ENCODE results near the gene GATAD2A.

GATAD2A gene

GRCh38 chr19:19532806-19533701, 127.6 kb downstream of the GATAD2A start:
- DNase-seq: no peak

- DNase-seq: no peak
Observed at GRCh38 chr19:19533841-19534240, 128.4 kb downstream of the GATAD2A start.

GRCh38 chr19:19534556-19535265, 129.2 kb downstream of the GATAD2A start:
- no peak for DNase-seq

- no peak for DNase-seq
Observed at GRCh38 chr19:19535311-19536191, 130.1 kb downstream of the GATAD2A start.

- DNase-seq: no peak
Observed at GRCh38 chr19:19537075-19538048, 131.9 kb downstream of the GATAD2A start.

- no peak for DNase-seq
Observed at GRCh38 chr19:19538061-19538784, 132.7 kb downstream of the GATAD2A start, which contains the start of gene CILP2. Gene CILP2 (plus strand): TSS chr19:19538265. CDS start chr19:19538350, 85 bp downstream.

- DNase-seq: no peak
Observed at GRCh38 chr19:19538785-19539166, 133.3 kb downstream of the GATAD2A start.

GRCh38 chr19:19539698-19540063, 134.2 kb downstream of the GATAD2A start:
- DNase-seq: no peak

- peak; percentile 69 for DNase-seq
Observed at GRCh38 chr19:19540064-19540714, 134.7 kb downstream of the GATAD2A start.

GRCh38 chr19:19540715-19541515, 135.4 kb downstream of the GATAD2A start:
- no peak for DNase-seq

GRCh38 chr19:19541616-19542015, 136.1 kb downstream of the GATAD2A start:
- no peak for DNase-seq

GRCh38 chr19:19542507-19542906, 137.0 kb downstream of the GATAD2A start:
- no peak for DNase-seq

GRCh38 chr19:19543101-19543500, 137.6 kb downstream of the GATAD2A start:
- DNase-seq: no peak

GRCh38 chr19:19543640-19544039, 138.2 kb downstream of the GATAD2A start:
- no peak for DNase-seq

- no peak for DNase-seq
Observed at GRCh38 chr19:19544257-19544953, 138.9 kb downstream of the GATAD2A start.

GRCh38 chr19:19544954-19545591, 139.6 kb downstream of the GATAD2A start:
- no peak for DNase-seq

GRCh38 chr19:19545707-19546106, 140.2 kb downstream of the GATAD2A start:
- no peak for DNase-seq

- no peak for DNase-seq
Observed at GRCh38 chr19:19546751-19547162, 141.3 kb downstream of the GATAD2A start.

Data from fibroblast of skin of abdomen (primary cell).